ENCODE measurements around the gene FKBP15. TPM values are rescaled to one million over a fixed set of nuclear protein-coding genes. Genes with fewer than 3 reads are reported as not detected.

The FKBP15 gene
- total and polyA plus RNA-seq, 2 of the 8 experiments (the other 6 are each of a cell fraction or from before 2014, with no cell fraction given): 9.9 to 13.8 TPM

DNA sequence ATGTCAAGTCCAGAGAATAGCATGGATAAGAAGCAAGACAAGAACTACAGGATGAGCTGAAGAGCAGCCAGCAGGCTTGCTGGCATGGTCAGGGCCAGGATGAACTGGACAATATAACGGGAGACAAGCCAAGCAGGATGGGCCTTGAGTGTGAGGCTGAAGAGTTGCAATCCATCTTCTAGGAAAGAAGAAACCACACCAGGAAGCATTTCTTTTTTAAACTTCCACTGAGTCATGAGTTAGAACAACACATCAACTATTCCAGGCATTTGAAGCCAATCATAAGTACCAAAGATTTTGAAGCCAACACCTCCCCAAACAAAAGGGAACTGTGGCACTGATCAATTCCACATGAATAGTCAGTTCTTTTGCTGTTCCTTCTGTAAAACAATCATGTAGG lies 43.0 kb downstream of the FKBP15 start (continued):
- TF ChIP-seq TAF7 (optimal IDR thresholded peaks at IDR 0.05; ENCODE audit: borderline replicate concordance, low read depth, low read length): no peak
- no peak for TF ChIP-seq YY1 (IDR thresholded peaks at IDR 0.05; ENCODE audit: low read depth, low read length)
- TF ChIP-seq CTBP2 (IDR thresholded peaks at IDR 0.05; ENCODE audit: borderline replicate concordance, insufficient read depth, insufficient read length, low read length): no peak
- no peak for TF ChIP-seq SIRT6 (IDR thresholded peaks at IDR 0.05; ENCODE audit: low read length)
- TF ChIP-seq, protein P1, sequence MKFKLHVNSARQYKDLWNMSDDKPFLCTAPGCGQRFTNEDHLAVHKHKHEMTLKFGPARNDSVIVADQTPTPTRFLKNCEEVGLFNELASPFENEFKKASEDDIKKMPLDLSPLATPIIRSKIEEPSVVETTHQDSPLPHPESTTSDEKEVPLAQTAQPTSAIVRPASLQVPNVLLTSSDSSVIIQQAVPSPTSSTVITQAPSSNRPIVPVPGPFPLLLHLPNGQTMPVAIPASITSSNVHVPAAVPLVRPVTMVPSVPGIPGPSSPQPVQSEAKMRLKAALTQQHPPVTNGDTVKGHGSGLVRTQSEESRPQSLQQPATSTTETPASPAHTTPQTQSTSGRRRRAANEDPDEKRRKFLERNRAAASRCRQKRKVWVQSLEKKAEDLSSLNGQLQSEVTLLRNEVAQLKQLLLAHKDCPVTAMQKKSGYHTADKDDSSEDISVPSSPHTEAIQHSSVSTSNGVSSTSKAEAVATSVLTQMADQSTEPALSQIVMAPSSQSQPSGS (IDR thresholded peaks at IDR 0.05; ENCODE audit: low read length): no peak

All from H1 (cell line).